GDM1 (cell line): ENCODE results near the gene SNX2.
A peak's percentile ranks its signal among the peaks of the same experiment; 100 is the strongest.
"Not testable (repeated sequence)": the region's sequence is repeated elsewhere in the genome, so short reads cannot be mapped to it uniquely, and the experiment has no call there.

ENCODE experiments used
- DNase-seq: peaks from one replicate; lab custom pipeline; 2025; lab: John Stamatoyannopoulos, UW

Gene SNX2, protein sequence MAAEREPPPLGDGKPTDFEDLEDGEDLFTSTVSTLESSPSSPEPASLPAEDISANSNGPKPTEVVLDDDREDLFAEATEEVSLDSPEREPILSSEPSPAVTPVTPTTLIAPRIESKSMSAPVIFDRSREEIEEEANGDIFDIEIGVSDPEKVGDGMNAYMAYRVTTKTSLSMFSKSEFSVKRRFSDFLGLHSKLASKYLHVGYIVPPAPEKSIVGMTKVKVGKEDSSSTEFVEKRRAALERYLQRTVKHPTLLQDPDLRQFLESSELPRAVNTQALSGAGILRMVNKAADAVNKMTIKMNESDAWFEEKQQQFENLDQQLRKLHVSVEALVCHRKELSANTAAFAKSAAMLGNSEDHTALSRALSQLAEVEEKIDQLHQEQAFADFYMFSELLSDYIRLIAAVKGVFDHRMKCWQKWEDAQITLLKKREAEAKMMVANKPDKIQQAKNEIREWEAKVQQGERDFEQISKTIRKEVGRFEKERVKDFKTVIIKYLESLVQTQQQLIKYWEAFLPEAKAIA

GRCh38 chr5:122774861-122775549 lies at the start of gene SNX2:
Gene SNX2 (plus strand): TSS chr5:122775080. CDS start chr5:122775104, 24 bp downstream.
- DNase-seq = peak; percentile 86

GRCh38 chr5:122727112-122727541 lies 47.8 kb upstream of the SNX2 start:
- no peak for DNase-seq

DNA sequence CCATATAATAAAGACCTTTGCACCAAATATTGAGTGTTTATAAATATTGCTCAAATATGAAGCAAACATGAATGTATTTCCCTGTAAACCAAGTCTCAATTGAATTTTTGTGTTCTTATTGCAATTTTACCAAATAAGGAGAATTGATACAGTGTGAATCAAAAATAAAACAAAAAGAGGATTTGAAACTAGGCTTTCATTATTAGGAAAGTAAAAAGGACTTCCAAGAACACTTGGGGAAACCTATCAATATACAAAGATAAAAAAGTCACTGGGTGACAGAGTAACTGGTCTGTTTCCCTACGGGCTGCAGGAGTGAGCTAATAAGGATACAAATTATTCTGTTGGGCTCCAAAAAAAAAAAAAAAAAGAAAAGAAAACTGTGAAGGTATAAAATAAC lies 44.8 kb upstream of the SNX2 start:
- no peak for DNase-seq

DNA sequence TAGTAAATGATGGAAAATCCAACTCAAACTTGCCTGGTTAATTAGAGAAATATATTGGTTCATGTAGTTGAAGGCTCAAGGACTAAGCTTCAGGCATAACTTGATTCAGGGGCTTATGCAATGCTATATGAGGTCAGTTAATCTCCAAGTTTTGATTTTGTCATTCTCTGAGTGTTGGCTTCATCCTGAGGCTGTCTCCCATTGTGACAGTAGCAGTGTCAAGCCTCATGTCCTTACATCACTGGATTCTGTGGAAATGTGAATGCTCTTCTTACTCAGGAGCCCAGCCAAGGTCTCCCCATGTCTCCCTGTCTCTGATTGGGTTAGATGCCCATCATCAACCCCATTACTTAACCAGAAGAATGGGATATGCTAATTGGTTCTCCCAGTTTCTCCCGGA lies 44.4 kb upstream of the SNX2 start:
- DNase-seq = no peak

- peak; percentile 6 for DNase-seq
Measured at GRCh38 chr5:122736086-122736845, 38.6 kb upstream of the SNX2 start.

DNA sequence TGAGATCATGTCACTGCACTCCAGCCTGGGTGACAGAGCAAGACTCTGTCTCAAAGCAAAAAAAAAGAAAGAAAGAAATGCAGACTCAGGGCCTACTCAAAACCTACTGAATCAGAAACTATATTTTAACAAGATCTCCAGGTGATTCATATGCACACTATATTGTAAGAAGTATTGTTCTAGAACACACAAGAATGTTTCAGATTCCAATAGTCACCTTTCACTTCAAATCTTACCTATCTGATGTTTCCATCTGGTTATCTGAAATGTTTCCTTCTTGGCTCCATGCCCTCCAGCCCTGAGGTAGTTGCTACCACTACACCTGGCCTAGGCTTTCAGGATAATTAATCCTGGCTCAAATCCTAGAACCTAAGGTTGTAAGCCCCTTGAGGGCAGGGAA lies 36.8 kb upstream of the SNX2 start:
- DNase-seq = no peak

- DNase-seq = no peak
Measured at GRCh38 chr5:122741681-122742080, 33.2 kb upstream of the SNX2 start.

- no peak for DNase-seq
Measured at GRCh38 chr5:122743261-122743660, 31.6 kb upstream of the SNX2 start.

GRCh38 chr5:122745597-122745996 lies 29.3 kb upstream of the SNX2 start:
- DNase-seq = no peak

DNA sequence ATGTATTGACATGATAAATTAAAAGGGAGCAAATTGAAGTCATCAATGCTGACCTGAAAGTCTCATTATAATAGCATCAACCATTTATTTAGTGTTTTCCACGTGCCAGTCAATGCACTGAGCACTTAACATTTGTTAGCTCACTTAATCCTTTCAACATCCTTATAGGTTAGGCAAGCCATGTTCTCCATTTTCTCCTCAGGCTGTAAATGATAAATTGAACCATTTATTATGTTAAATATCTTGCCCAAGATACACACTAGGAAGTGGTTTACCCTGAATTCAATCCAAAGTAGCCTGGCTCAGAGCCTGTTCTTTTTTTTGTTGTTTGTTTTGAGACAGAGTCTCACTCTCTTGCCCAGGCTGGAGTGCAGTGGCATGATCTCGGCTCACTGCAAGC lies 25.0 kb upstream of the SNX2 start:
- no peak for DNase-seq

GRCh38 chr5:122751293-122751782 lies 23.5 kb upstream of the SNX2 start:
- DNase-seq = no peak

DNA sequence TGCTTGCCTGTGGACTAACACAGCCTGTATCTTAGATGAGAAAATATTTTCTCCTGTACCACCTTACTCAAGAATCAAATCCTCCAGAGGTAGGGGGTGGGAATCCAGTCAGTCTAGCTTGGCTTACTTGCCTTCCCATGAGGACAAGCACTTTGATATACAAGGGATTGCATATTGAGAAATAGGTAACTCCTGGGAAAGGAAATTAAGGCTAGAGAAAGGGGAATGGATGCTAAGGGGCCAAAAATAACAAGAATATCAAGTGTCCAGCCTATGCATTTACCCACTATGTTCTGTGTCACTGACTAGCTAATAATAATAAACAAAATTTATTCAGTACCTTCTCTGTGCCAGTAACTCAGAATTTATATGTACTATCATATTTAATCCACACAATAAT lies 21.4 kb upstream of the SNX2 start:
- DNase-seq = no peak

DNA sequence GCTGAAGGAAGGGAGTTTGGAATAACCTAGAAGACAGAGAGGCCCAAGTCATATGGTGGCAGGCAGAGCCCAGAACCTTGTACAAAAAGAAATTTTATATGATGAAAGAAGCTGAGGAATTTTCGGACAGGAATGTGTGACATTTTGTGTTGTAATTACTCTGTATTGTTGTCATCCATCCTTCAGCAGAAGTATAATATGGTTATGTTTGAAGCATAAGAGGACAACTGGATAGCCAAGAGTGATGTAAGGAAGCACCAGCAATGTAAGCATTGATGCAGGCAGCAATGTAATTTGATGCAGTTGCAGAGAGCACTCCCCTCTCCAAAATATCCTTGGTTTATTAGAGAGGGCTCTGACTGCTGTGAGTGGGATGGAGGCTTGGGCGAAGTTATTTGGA lies 19.1 kb upstream of the SNX2 start:
- no peak for DNase-seq

DNA sequence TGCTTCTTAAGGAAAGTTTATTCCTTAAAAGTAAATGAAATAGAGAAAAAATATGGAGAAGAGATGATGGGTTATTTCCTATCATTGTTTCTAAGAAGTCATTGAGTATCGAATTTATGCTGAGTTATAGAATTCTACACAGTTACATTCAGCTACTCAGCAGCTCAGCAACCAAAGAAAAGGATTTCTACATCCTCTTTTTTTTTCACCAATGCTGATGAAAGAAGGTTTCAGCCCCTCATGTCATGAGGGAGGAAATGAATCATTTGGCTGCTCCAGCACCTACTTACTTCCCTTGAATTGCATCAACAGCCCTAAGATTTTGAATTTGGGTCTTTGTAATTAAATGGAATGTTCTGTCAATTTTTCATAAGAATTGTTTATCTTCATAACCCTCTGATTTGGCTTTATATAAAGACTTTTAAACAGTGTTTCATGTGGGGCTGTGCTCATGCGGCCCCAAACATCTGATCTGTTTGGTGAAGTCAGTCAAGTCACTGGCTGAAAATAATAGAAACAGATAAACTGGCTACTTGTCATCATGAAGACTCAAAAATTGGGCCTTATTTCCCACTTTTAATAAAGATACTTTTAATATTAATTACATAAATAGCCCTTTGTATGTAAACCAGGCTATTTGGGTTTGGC lies 18.5 kb upstream of the SNX2 start:
- DNase-seq = peak; percentile 38

GRCh38 chr5:122757285-122757684 lies 17.6 kb upstream of the SNX2 start:
- DNase-seq = no peak

DNA sequence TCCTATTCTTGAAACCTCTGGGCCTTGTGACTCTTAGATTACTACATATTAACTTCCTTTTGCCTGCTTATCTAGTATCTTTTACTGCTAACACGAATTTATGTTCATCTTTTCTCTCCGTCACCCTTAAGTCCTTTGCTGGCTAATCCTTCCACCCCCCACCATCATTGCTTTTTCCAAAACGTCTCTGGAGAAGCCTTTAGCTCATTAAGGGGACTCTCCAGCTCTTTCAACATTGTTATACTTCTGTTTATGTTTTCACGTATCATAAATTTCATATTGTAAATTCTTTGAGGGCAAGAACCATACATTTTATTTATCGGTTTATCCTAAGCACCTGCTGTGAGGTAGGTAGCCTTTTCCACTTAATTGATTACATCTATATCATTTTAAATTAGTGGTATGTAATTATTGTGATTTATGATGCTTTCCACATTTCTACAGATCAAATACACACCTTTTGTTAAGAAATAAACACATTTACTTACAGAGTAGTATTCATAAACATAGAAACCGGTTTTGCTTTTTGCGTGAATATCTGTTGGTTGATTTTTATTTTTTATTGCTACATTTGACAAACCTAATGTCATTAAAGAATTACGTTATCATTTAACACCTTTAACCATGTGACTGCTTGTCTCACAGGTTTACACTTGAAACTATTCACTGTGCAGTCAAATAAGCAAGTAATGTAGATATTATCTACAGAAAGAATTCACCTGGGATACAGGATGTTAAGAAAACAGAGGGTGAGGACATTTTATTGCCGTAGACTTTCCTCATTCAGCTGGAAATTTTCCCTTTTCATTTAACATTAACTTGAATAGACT lies 15.4 kb upstream of the SNX2 start:
- no peak for DNase-seq

- DNase-seq = no peak
Measured at GRCh38 chr5:122760236-122760635, 14.6 kb upstream of the SNX2 start.

DNA sequence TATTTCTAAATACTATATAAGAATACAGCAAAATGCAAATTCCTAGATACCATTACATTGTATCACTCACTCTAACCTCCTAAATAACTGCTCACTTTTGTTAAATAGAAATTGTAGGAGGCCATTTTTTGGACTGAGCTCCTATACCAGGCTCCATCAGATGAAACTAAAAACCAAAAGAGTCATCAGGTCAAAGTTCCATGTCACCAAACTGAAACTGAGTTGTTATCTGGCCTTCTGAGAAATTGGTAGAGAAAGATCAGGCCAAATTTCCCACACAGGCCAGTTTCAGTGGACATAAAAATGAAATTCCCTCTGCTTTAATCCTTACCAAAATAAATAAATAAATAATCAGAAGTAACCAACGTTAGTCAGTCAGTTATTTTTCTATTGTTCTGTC lies 13.8 kb upstream of the SNX2 start:
- no peak for DNase-seq

DNA sequence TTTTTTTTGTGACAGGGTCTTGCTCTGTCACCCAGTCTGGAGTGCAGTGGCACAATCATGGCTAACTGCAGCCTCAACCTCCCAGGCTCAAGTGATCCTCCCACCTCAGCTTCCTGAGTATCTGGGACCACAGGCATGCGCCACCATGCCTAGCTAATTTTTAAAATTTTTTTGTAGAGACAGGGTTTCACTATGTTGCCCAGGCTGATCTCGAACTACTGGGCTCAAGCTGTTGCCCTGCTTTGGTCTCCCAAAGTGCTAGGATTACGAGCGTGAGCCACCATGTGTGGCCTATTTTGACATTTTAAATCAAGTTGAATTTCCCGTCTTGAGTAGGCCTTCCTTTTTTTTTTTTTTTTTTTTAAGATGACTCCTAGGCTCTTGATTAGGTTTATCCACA lies 13.0 kb upstream of the SNX2 start:
- DNase-seq = not testable (repeated sequence)

DNA sequence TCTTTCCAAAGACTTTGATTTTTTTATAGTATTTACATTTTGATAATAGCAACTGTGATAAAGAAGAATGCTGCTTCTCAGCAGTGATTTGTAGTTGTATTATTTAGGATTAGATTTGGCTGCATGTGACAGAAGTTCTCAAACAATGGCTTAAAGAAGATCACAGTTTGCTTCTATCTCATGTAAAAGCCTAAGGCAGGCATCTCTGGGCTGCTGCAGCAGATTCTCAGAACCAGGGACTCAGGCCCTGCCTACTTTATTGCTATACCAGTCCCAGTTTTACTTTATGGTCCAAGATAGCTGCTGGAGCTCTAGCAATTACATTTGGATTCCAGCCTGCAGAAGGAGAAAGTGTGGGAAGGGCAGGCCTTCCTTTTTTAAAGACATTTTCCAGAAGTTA lies 8.8 kb upstream of the SNX2 start:
- DNase-seq = no peak

DNA sequence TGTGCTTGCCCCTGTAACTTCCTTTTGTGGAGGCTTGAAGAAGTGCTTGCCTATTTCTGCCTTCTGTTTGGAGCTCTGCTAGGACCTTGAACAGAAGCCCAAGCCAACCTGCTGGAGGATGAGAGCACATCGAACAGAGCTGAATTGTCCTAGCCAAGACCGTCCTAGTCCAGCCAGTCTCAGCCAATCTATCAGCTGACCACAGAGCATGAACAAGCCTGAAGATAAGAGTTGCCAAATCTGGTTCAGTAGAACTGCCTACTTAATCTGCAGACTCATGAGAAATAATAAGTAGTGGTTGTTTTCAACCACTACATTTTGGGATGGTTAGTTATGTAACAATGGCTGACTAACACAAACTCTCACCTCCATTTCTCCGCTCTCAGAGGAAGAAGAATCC lies 4.4 kb upstream of the SNX2 start:
- DNase-seq = no peak
